Measurements from ENCODE around the gene MBD4. TPM values are rescaled to one million over a fixed set of nuclear protein-coding genes. Genes with fewer than 3 reads are reported as not detected.
A peak's percentile ranks its signal among the peaks of the same experiment; 100 is the strongest.
"Not testable (repeated sequence)": the region's sequence is repeated elsewhere in the genome, so short reads cannot be mapped to it uniquely, and the experiment has no call there.

MBD4 gene
- total RNA-seq, 2 experiments from 2014 or later: 62.0 to 63.9 TPM

GRCh38 chr3:129399145-129399894 is 40.4 kb downstream of the MBD4 start:
- H3K27me3 ChIP-seq (ENCODE audit: control insufficient read depth in 1 of 2, insufficient read depth in 2 of 2, low read length in 2 of 2): no peaks in the 10 kb centered on the region
- peaks cover 27% of the 10 kb centered on the region for H3K4me1 ChIP-seq (ENCODE audit: insufficient read depth, low read length)
- no peaks in the 10 kb centered on the region for H3K9me3 Mint-ChIP-seq
- peak; percentile 49 to 94 (median 61) for DNase-seq
- peak overlapping the region; percentile 91 for H3K4me3 Mint-ChIP-seq
- H3K27me3 Mint-ChIP-seq: no peaks in the 10 kb centered on the region
- H3K27ac Mint-ChIP-seq: peak overlapping the region; percentile 94
- H3K36me3 Mint-ChIP-seq (ENCODE audit: low read depth): peaks cover 43% of the 10 kb centered on the region
- TF ChIP-seq CTCF (IDR thresholded peaks at IDR 0.05): peak; percentile 97
- H3K4me1 Mint-ChIP-seq (ENCODE audit: low read depth): peaks cover 38% of the 10 kb centered on the region
- H3K36me3 ChIP-seq (ENCODE audit: insufficient read depth, low read length): peaks cover 20% of the 10 kb centered on the region
- no peaks in the 10 kb centered on the region for H3K9me3 ChIP-seq (ENCODE audit: control insufficient read depth in 1 of 2, insufficient read depth in 1 of 2, low read length in 2 of 2)
- intact Hi-C loops (cut with DNase I, micrococcal nuclease): loop anchor here (2.0 to 5.0 kb wide), 5 partner anchors 29 to 122 kb away; partner anchors contain the start of genes EFCAB12 (in 1 of the 2), HMCES (in 1 of the 2), IFT122 (in 1 of the 2) and MBD4 (in 1 of the 2)
- POLR2A ChIA-PET: interaction anchor here (0.6 to 2.6 kb wide), 3 partner anchors 41 to 748 kb away, joined by 6 to 17 read pairs (median 16); partner anchors contain the start of genes IFT122 and MBD4
- peak overlapping the region; percentile 68 to 97 for H3K27ac ChIP-seq (ENCODE audit: low read depth in 1 of 2, low read length in 2 of 2)
- CTCF ChIA-PET: interaction anchor here (0.6 to 1.7 kb wide), 5 partner anchors 29 to 436 kb away, joined by 3 to 10 read pairs (median 3); partner anchors contain the start of genes EFCAB12, IFT122 and MBD4
- H3K4me3 ChIP-seq (ENCODE audit: low read length): peak overlapping the region; percentile 82
- ATAC-seq (ENCODE audit: poor library complexity): peak; percentile 82

- TF ChIP-seq CTCF (IDR thresholded peaks at IDR 0.05): no peak
- Histone ChIP-seq H3K4me3 (ENCODE audit: low read length) (peak overlapping the region; percentile 82), H3K9me3 (ENCODE audit: control insufficient read depth in 1 of 2, insufficient read depth in 1 of 2, low read length in 2 of 2) (no peaks in the 10 kb centered on the region), H3K27me3 (ENCODE audit: control insufficient read depth in 1 of 2, insufficient read depth in 2 of 2, low read length in 2 of 2) (no peaks in the 10 kb centered on the region), H3K27ac (ENCODE audit: low read depth in 1 of 2, low read length in 2 of 2) (peak overlapping the region; percentile 68 to 97), H3K4me1 (ENCODE audit: insufficient read depth, low read length) (peaks cover 27% of the 10 kb centered on the region), H3K36me3 (ENCODE audit: insufficient read depth, low read length) (peaks cover 23% of the 10 kb centered on the region)
- Mint-ChIP-seq H3K9me3 (no peaks in the 10 kb centered on the region), H3K27ac (peak overlapping the region; percentile 94), H3K4me1 (ENCODE audit: low read depth) (peaks cover 38% of the 10 kb centered on the region), H3K36me3 (ENCODE audit: low read depth) (peaks cover 43% of the 10 kb centered on the region), H3K4me3 (peak overlapping the region; percentile 91), H3K27me3 (no peaks in the 10 kb centered on the region)
- ATAC-seq (ENCODE audit: poor library complexity) (peak; percentile 47), DNase-seq (peak in 8 of 14 experiments; percentile 1 to 41 (median 10))
- ChIA-PET POLR2A (interaction anchor here (2.5 to 2.6 kb wide), 2 partner anchors 42 to 83 kb away, joined by 16 to 17 read pairs; partner anchors contain the start of genes IFT122 and MBD4), CTCF (interaction anchor here (1.5 to 1.7 kb wide), 2 partner anchors 30 to 41 kb away, joined by 6 to 10 read pairs; partner anchors contain the start of genes EFCAB12, IFT122 and MBD4)
- intact Hi-C loops (cut with DNase I, micrococcal nuclease): loop anchor here (2.0 to 5.0 kb wide), 5 partner anchors 30 to 121 kb away; partner anchors contain the start of genes EFCAB12 (in 1 of the 2), HMCES (in 1 of the 2), IFT122 (in 1 of the 2) and MBD4 (in 1 of the 2)
These were observed 41.0 kb downstream of the MBD4 start for GRCh38 chr3:129398803-129399144.

- intact Hi-C loops (cut with DNase I, micrococcal nuclease); H3K27me3 Mint-ChIP-seq; H3K4me3 Mint-ChIP-seq; H3K9me3 Mint-ChIP-seq; H3K27ac ChIP-seq (ENCODE audit: low read depth in 1 of 2, low read length in 2 of 2); H3K27me3 ChIP-seq (ENCODE audit: control insufficient read depth in 1 of 2, insufficient read depth in 2 of 2, low read length in 2 of 2); ATAC-seq (ENCODE audit: poor library complexity); CTCF ChIA-PET; H3K27ac Mint-ChIP-seq; H3K9me3 ChIP-seq (ENCODE audit: control insufficient read depth in 1 of 2, insufficient read depth in 1 of 2, low read length in 2 of 2); H3K4me3 ChIP-seq (ENCODE audit: low read length); POLR2A ChIA-PET; DNase-seq: not testable (repeated sequence)
- H3K4me1 Mint-ChIP-seq (ENCODE audit: low read depth): peaks cover 31% of the 10 kb centered on the region
- H3K36me3 Mint-ChIP-seq (ENCODE audit: low read depth): peaks cover 72% of the 10 kb centered on the region
- peaks cover 20% of the 10 kb centered on the region for H3K4me1 ChIP-seq (ENCODE audit: insufficient read depth, low read length)
- H3K36me3 ChIP-seq (ENCODE audit: insufficient read depth, low read length): peaks cover 53% of the 10 kb centered on the region
These were observed 45.8 kb downstream of the MBD4 start for GRCh38 chr3:129393760-129394564.

Measured in CD4-positive, alpha-beta T cell (primary cell).